Lower leg skin (tissue), 4 donors: ENCODE data around the gene MAGI2. TPM values are rescaled to one million over a fixed set of nuclear protein-coding genes. Genes with fewer than 3 reads are reported as not detected.

ENCODE experiments used
- DNase-seq, 2 donors: peaks; one replicate each; pipeline ENCODE4 v3.0.0-alpha.2; 2019; ENCODE audit warnings: low spot score in 2 of 2
- H3K4me3 ChIP-seq: fragments of 200-600 bp; sonication (generic); 2 replicates; pipeline ENCODE4 v1.5.1; 2017; ENCODE audit warnings: mild to moderate bottlenecking, low read depth; ENCODE audit not compliant: poor library complexity, severe bottlenecking
- CTCF ChIP-seq, 3 donors: fragments of 450-650 bp; IDR thresholded peaks; one replicate each; pipeline ENCODE4 v1.5.1; 2016; ENCODE audit warnings: antibody characterized with exemption in 3 of 3, mild to moderate bottlenecking in 3 of 3, moderate library complexity in 2 of 3
- POLR2A ChIP-seq, 2 donors: fragments of 450-650 bp; IDR thresholded peaks; one replicate each; pipeline ENCODE4 v1.6.1; 2016 to 2017; ENCODE audit warnings: antibody characterized with exemption in 2 of 2, mild to moderate bottlenecking in 1 of 2, moderate library complexity in 1 of 2
- WGBS, 2 donors: methylation state at CpG; one replicate each; pipeline ENCODE4 v1.1.5; 2018; 5-methylcytosine and 5-hydroxymethylcytosine counted together
- intact Hi-C: fragments of 100-400 bp; cut with DNase I; formaldehyde crosslinking; loops from one replicate; pipeline ENCODE4 v1.15.0; 2023; ENCODE audit warnings: low total_unique reads
- total RNA-seq, 4 donors: library from RNA; depleted of rRNA; stranded (reverse); fragments of >200 nt; gene quantifications; one replicate each; pipeline ENCODE4 v1.1.0, GENCODE V29; 2016

Gene MAGI2
- total RNA-seq, 4 donors from 2014 or later, result 1.6 to 3.0 (median 2.1) TPM

- DNase-seq, result no peak
- H3K4me3 ChIP-seq, result no peak overlapping the region
- intact Hi-C loops, result no loop called here
- no peak for TF ChIP-seq CTCF (IDR thresholded peaks at IDR 0.05)
- TF ChIP-seq POLR2A (IDR thresholded peaks at IDR 0.05), result no peak
Observed at GRCh38 chr7:78673272-78673671, 780.2 kb downstream of the MAGI2 start.

- H3K4me3 ChIP-seq, result no peak overlapping the region
- TF ChIP-seq POLR2A (IDR thresholded peaks at IDR 0.05) (no peak), CTCF (IDR thresholded peaks at IDR 0.05) (no peak)
- DNase-seq, result no peak
- intact Hi-C loops, result loop anchor here (5.0 kb wide), 1 partner anchor 1099 kb away; no protein-coding TSS in a partner anchor
- WGBS, 2 donors, result 89 to 91% methylated on average over 4 of the region's 4 CpGs
Observed at GRCh38 chr7:78662939-78663338, 790.5 kb downstream of the MAGI2 start.

- DNase-seq, result no peak
- H3K4me3 ChIP-seq, result no peak overlapping the region
- 81 to 83% methylated on average over 3 of the region's 3 CpGs for WGBS, 2 donors
- TF ChIP-seq CTCF (IDR thresholded peaks at IDR 0.05) (no peak), POLR2A (IDR thresholded peaks at IDR 0.05) (no peak)
- intact Hi-C loops, result no loop called here
Observed at GRCh38 chr7:78649976-78650375, 803.5 kb downstream of the MAGI2 start.

- TF ChIP-seq CTCF (IDR thresholded peaks at IDR 0.05) (no peak), POLR2A (IDR thresholded peaks at IDR 0.05) (no peak)
- no peak overlapping the region for H3K4me3 ChIP-seq
- WGBS, 2 donors, result 64 to 70% methylated on average over 2 of the region's 2 CpGs
- intact Hi-C loops, result no loop called here
- no peak for DNase-seq
Observed at GRCh38 chr7:78649236-78649635, 804.2 kb downstream of the MAGI2 start.

- H3K4me3 ChIP-seq, result no peak overlapping the region
- no peak for DNase-seq
- intact Hi-C loops, result no loop called here
- no peak for TF ChIP-seq POLR2A (IDR thresholded peaks at IDR 0.05)
- TF ChIP-seq CTCF (IDR thresholded peaks at IDR 0.05), result no peak
Observed at GRCh38 chr7:78642751-78643150, 810.7 kb downstream of the MAGI2 start.

GRCh38 chr7:78638364-78638763, 815.1 kb downstream of the MAGI2 start:
- intact Hi-C loops, result no loop called here

More at GRCh38 chr7:78638364-78638763, 815.1 kb downstream of the MAGI2 start:
- H3K4me3 ChIP-seq, result no peak overlapping the region
- TF ChIP-seq POLR2A (IDR thresholded peaks at IDR 0.05), result no peak
- TF ChIP-seq CTCF (IDR thresholded peaks at IDR 0.05), result no peak
- DNase-seq, result no peak
